Stimulated activated CD8-positive, alpha-beta memory T cell treated with anti-CD3 and anti-CD28 coated beads, Interleukin-12 subunit alpha, Interleukin-12 subunit beta, amount 100 ng/mL, for 1 hour (primary cell): ENCODE results near the gene RASGEF1C.

Experiments
- DNase-seq: peaks from one replicate; pipeline ENCODE4 v3.0.0-alpha.2; 2020; ENCODE audit warnings: low read depth

RASGEF1C gene

DNA sequence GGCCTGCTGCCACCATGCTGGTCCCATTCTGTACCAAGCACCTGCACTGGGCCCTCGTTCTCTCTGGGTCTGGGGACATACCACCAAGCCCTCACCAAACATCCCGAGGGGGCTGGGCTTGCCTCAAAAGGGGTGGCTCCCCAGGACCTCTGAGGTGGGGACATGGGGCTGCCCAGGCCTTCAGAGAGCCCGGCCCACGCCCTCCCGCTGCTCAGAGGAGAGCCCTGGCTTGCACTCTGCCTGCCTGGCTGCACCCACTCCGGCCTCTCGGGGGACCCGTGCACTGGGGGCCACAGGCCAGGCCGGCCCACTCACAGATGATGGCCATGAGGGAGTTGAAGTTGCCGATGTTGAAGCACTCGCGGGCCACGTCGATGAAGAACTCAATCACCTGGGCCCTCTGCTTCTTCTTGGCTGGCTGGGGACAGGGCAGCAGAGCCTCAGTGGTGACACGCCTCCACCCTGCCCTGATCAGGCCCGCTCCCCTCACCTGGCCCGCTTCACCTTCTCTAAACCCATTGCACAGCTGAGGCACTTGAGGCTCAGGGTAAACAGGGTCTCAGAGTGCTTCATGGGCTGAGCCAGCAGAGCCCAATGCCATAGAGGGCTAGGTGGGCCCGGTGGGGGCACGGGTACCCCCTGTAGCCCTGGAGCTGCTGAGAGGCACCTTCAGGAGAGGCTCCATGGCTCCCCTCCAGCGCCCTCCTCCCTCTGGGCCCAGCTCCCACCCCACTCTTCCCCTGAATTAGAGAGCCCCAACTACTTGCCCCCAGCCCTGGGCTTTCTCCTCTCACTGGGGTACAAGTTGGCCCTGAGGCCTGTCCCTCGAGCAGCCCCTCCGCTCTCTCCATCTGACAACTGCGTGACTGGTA, 89.7 kb downstream of the RASGEF1C start:
- no peak for DNase-seq

DNA sequence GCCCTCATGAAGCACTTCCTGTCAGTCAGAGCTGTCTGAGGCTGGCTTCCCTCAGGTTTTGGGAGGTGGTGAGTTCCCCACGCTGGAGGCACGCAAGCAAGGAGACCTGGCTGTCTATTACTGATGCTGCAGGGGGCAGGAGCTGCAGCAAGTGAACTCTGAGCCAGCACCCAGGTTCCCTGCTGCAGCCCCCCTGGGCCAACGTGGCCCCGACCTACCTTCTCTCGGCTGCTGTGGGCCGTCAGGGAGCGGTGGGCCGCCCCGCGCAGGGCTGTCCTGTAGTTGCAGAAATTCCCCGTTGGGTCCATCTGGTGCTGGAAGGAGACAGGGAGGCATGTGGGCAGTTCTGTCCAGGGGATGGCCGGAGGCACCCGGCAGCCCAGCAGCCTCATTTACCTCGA, 90.6 kb downstream of the RASGEF1C start:
- no peak for DNase-seq

DNA sequence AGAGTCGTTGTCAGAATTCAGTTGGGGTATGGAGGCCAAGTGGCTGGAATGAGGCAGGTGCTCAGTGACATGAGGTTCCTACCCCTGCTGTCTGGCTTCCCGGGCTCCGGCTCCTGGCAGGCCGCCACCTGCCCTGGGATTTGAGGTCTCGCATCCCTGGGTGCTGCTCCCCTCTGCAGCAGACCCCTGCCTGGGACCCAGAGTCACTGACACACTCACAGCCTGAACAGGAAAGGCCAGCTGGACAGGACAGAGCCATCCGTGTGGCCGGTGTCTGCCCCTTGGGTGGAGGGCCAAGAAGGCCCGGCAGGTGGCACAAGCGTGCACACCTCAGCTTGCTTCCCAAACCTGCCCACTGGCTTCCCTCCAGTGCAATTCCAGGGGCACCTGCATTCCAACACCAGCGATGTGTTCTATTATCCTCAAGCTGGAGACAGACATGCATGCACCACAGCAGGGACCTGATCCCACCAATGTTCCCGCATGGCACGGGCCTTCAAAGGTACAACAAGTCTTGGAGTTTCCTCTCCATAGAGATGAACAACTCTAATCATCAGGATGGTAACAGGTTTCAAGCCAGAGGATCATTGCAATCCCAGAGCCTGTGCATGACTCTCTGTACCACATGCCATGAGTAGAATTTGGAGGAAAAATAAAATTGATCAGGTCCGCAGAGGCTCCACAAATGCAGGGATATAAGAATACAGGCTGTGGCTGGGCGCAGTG, 91.8 kb downstream of the RASGEF1C start:
- no peak for DNase-seq

DNA sequence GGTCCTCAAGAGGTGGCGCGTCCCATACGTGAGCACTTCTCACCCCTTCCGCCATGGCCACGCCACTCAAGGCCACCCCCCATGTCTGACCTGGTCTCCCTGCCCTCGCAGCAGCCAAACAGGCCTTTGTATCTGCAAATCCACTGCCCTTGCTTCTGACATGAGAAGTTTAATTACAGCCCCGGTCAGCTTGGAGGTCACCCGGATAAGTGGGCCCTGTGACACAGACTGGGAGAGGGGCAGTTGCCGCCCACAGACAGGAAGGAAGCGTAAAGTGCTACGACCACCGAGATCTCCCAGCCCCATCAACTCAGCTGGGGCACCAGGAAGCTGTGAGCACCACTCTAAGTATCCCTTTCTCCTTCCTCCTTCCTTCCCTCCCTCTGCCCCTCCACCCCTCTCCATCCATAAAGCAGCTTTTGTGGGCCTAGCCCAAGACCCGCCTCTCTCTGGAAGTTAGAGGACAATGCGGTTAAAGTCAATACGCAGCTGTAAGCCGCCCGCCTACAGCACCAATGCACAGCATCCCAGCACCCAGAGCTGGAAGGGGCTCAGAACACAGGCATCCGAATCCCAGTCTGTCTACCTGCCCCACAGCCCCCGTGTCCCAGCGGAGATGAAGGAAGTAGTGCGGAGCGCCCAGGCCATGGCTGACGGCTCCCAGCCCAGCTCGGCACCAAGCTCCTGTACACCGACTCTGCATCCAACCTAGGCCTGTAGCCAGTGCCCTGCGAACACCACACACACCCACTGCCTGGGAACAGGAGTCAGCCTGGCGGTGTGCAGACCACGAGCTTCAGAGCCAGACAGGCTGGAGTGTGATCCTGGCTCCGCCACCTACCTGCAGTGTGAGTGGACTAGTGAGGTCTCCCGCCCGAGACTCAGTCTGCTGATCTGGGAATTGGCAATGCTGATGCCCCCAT, 92.7 kb downstream of the RASGEF1C start:
- no peak for DNase-seq

DNA sequence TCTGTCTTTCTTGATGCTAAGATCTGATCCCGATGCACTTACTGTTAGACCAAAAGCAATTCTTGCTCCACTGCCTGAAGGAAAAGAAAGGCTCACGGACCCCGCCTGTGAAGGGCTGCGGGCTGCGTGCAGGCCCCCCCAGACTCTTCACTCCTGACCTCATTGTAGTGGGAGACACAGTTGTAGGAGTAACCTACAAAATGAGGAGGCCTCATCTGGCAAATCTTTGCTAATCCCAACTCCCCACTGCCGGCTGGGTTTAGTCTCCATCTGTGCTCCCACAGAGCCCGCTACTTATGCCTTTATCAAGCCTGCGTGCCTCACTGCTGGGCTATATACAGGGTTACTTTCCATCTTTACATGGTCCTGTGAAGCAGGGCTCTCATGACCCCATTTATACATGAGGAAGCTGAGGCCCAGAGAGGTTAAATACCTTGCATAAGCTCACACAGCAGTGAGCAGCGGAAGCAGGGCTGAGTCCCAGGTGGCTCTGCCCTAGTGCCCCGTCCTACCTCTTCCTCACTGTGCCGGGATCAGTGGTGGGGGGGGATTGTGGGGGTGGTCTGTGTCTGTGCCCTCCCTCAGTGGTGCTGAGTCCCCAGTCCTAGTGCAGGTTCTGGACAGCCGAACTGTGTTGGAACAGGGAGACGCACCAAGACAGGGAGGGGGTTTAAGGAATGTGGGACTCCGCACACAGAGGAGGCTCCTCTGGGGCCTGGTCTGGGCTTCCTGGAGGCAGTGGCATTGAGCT, 93.5 kb downstream of the RASGEF1C start:
- no peak for DNase-seq

DNA sequence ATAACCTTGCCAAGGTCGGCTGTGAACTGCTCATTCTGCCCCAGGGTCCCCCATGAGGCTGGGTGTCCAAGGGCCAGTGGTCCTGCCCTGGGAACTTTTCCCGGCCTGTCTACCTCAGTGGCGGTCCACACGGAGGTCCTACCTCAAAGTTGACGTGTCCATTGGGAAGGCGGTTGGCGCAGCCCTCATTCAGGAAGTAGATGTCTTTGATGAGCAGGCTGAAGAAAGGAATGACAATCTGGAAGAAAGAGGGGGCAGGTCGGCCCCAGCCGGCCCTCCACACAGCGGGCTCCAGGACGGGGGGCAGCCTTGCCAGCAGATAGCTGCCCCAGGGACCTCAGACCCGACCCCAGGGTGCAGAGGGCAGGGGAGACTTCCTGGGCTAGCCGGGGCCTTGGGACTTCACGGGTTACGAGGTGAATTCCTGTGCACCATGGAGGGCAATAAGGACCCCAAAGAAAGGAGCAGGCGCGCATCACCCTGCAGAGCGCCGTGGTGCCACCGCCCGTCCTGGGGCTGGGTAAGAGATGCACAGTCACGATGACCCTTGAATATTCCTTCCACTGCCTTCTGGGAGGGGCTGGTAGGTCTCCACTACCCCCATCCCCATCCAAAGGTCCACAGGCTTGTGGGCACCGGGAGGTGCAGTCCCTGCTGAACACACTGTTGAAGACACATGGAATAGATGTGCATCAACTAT, 94.6 kb downstream of the RASGEF1C start:
- DNase-seq, result no peak

DNA sequence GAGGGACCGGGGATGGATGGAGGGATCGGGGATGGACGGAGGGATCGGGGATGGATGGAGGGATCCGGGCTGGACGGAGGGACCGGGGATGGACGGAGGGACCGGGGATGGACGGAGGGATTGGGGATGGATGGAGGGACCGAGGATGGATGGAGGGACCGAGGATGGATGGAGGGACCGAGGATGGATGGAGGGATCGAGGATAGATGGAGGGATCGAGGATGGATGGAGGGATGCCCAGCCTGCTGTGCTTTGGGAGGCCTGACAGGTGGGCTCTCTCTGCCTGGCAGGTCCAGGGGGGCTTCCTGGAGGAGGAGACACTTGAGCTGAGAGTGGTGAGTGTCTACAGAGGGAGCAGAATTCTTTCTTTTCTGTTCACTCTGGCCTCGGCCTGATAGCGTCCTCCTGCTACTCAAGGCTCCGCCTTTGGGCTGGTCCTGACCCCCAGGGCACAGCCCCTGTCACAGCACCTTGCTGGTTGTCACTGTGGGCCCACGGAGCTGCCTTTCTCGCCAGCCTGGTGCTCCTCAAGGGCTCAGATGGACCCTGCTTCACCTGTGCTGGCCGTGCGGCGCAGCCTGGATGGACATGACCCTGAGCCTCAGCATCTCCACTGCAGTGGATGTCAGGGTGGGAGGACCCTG, 95.2 kb downstream of the RASGEF1C start:
- no peak for DNase-seq

DNA sequence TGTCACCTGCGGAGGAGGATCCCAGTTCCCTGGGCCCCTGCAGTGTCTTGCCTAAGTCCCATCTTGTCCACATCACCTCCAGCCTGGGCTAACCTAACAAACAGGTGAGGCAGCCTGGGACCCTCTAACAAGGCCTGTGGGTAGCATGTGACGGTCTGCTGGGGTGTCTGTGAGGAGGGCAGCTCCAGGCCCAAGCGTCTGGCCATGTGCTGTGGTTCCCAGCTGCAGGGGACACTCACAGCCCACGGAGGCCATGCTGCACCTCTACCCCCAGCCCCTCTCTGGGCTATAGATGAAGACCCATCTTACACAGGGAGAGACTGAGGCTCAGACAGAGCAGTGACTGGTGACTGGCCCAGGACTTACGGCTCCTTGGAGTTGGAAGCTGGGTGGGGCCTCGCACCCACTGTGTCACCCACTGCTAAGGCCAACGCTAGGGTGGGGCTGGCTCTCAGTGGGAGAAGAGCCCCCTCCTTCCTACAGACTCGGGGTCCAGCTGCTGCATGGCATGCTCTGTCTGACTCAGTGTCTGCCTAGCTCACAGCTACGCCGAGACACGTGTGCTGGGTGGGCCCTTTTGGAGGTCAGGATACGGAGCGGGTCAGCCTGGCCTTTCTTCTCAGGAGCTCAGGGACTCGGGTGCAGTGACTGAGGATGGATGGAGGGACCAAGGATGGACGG, 96.7 kb downstream of the RASGEF1C start:
- DNase-seq, result no peak

DNA sequence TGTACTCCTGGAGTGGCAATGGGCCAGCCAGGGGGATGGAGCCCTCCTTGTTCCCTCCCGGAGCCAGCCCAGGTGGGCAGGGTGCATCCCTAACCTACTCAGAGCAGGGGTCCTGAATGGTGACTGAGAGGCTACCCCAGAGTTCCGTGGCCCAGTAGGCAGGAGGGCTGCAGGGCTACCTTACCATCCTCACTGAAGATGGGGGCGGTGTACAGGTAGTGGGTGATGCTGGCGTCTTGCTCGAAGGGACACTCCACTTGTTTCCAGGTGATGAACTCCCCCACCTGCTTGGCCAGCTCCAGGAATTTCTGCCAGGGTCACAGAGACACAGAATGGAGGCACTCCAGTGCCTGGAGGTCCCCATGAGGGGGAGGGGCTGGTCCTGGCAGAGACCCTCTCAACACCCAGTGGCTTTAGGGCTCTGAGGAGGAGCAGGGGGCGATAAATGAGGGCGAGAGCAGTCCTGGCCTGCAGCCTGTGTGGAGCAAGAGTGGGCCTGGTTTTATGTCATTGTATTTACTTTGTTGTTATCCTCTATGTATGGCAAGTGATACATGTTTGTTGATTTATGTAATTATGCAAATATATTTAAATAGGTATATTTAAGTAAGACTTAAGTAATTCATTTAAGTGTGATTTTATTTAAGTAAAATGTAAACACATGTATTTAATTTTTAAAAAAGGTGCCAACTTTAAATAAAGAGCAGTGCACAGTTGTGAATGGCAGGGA, 97.6 kb downstream of the RASGEF1C start:
- no peak for DNase-seq

DNA sequence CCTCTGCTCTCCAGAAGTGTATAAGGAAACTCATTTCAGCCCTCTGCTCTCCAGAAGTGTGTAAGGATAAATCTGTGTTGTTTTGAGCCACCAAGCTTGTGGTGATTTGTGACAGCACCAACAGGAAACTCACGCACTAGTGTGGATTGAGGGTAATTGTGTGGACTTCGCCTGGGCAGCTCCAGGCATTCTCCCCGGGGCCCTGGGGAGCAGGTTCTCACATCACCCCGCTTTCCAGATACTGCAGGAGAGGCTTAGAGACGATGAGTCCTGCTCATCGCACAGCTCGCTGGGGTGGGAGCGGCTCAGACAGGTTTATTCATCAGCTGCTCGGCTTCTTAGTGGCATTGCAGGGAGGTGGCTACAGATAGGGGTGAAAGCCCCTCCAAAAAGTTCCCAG, 99.1 kb downstream of the RASGEF1C start:
- no peak for DNase-seq

DNA sequence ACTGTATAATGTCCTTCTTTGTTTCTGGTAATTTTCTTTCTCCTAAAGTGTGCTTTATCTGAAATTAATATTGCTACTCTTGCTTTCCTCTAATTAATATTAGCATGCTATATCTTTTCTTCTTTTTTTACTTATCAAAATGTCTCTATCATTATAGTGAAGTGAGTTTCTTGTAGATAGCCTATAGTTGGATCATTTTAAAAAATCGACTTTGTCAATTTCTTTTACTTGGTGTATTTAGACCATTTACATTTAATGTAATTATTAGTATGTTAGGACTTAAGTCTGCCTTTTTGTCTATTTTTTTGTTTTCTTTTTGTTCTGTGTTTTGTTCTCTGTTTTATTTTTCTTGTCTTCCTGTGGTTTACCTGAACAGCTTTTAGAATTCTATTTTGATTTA, 102.0 kb downstream of the RASGEF1C start:
- DNase-seq, result no peak

DNA sequence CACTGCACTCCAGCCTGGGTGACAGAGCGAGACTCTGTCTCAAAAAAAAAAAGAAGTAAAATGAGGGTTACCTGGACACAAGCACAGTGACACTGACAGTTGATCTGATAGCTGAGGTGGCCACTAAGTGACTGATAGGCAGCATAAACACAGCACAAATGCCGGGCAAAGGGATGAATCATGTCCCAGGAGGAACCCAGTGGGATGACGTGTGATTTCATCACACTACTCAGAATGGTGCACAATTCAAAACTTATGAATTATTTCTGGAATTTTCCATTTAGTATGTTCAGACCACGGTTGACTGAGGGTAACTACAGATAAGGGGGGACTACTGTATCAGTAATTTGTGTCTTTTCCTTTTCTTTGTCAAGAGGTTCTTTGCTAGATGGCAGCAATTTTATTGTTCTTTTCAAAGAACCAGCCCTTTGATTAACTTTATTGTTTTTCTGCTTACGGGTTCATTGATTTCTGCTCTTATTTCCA, 103.1 kb downstream of the RASGEF1C start:
- no peak for DNase-seq

DNA sequence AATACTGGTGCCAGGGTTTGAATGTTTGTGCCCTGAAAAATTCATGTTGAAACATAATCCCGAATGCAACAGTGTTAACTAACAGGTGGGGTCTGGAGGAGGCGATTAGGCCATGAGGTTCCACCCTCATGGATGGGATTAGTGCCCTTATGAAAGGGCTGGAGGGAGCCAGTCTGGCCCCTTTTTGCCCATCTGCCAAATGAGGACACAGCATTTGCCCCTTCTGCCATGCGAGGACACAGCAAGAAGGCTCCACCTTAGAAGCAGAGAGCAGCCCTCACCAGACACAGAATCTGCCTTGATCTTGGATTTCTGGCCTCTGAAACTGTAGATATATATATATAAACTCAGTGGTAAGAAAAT, 104.9 kb downstream of the RASGEF1C start:
- no peak for DNase-seq

DNA sequence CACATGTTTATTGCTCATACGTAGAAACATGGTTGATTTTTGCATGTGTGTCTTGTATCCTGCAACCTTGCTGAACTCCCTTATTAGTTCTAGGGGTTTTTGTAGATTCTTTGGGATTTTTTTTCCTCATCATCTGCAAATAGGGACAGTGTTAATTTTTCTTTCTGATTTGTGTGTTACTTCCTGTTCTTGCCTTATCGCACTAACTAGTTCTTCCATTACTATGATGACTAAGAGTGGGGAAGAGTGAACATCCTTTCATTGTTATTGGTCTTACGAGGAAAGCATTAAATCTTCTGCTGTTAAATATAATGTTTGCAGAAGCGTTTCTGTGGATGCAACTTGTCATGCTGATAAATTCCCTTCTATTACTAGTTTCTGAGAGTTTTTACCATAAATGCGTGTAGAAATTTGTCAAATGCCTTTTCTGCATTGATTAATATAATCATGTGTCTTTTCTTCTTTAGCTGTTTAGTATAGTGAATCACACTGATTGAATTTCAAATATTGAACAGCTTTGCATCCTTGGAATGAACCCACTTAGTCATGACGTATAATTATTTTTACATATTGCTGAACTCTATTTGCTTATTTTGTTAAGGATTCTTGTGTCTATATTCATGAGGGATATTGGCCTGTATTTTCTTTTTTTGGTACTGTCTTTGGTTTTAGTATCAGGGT, 105.4 kb downstream of the RASGEF1C start:
- no peak for DNase-seq

DNA sequence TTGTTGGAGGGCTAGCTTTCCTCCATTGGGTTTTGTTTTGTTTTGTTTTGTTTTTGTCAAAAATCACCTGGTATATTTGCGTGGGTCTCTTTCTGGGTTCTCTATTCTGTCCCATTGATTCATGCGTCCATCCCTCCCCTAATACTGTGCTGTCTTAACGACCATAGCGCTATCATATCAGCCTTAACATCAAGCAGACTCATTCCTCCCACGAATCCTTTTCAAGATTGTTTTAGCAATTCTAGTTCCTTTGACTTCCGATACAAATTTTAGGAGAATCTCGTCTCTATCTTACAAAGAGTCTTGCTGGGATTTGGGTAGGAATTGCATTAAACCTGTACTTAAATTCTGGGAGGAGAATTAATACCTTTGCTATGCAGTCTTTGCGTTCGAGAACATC, 106.4 kb downstream of the RASGEF1C start:
- no peak for DNase-seq

DNA sequence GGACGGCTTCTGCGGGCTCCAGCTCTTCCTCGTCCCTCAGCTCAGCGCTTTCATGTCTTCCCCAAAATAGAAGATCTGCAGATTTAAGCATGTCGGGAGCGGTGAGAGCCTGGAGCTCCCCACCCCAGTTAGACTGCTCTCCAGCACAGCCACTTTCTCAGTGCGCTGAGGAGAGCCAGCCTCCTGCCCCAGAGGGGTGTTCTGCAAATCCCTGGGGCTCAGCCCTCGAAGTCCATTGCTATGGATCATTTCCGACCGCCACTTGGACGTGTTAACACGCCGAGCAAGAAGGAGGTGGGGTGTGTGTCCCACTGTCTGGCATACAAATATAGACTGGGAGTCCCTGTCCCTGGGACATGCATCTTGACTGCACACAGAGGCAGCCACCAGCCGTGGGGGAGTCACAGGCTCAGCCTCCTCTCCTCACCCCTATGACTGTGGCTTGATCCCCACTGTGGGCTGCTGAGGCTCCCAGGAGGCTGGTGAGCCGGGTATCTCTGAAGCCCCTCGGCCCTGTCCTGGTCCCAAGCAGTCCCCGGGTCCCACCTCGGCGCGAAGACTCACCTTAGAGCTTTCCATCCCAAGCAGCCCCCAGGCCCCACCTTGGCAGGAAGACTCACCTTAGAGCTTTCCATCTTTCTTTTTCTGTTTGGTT, 107.4 kb downstream of the RASGEF1C start:
- DNase-seq, result no peak

DNA sequence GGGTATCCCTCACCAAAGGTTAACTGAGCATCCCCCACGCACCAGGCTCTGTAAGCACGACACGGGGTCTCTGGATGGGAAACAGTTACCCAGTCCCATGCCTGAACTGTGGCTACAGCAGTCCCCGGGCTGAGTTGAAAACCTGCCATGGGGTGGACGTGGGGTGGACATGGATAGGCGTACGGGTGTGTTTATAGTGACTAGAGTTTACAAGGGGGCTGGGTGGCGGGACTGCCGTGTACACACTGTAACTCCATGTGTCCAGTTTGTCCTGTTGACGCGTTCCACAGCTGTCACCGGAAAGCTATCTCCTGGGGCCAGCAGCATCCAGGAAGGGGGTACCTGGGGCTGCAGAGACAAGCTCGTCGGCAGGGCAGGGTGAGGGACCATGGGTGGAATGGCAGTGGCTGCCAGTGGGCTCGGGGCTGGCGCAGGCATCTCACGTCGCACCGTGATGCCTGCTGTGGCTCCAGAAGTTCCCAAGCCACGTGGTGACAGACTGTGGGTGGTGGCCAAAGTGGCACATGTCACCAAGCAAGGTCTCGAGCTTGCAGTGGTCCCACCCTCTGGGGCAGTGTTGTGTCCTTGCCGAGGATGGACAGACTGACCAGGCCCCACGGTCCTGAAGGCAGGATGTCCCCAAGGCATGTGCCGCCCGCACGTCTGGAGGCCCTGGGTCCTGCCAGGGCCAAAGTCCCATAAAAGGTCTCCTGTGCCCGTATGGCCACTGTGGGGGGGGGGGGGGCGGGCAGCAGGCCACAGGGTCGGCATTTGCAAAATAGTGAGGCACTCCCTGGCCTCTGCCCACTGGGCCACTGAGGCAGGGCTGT, 108.2 kb downstream of the RASGEF1C start:
- no peak for DNase-seq
